Esophagus squamous epithelium (tissue), 4 donors: ENCODE results near the gene ECE2.

Source experiments
- CTCF ChIP-seq, 6 experiments: fragments of 450-650 bp in 4 of 6; fragments of 200-600 bp in 2 of 6; sonication (generic) in 2 of 6; IDR thresholded peaks; one replicate each; pipeline ENCODE4 v1.5.1; 2016 to 2019; ENCODE audit warnings: antibody characterized with exemption in 6 of 6, mild to moderate bottlenecking in 4 of 6, moderate library complexity in 4 of 6
- POLR2A ChIP-seq, 4 donors: fragments of 450-650 bp; IDR thresholded peaks; one replicate each; pipeline ENCODE4 v1.6.1; 2017; ENCODE audit warnings: antibody characterized with exemption in 4 of 4, mild to moderate bottlenecking in 4 of 4, moderate library complexity in 3 of 4

GRCh38 chr3:184238246-184238818, 37.5 kb upstream of the ECE2 start:
- no peak for TF ChIP-seq CTCF (IDR thresholded peaks at IDR 0.05)
- no peak for TF ChIP-seq POLR2A (IDR thresholded peaks at IDR 0.05)
